Loucy (cell line): Measurements from ENCODE around the gene NR2C2.
"Not testable (repeated sequence)": the region's sequence is repeated elsewhere in the genome, so short reads cannot be mapped to it uniquely, and the experiment has no call there.

Experiments used
- H2AFZ ChIP-seq: fragments of 200-600 bp; sonication (generic); 2 replicates; pipeline ENCODE4 v1.6.0; 2016; ENCODE audit warnings: antibody characterized with exemption, mild to moderate bottlenecking, low read length, moderate library complexity
- H3F3A ChIP-seq: fragments of 200-600 bp; 2 replicates; pipeline ENCODE4 v1.6.0; 2016; ENCODE audit warnings: antibody characterized with exemption, low read depth, mild to moderate bottlenecking
- H3K27me3 ChIP-seq: fragments of 200-600 bp; sonication (generic); 2 replicates; pipeline ENCODE4 v1.6.1; 2014; ENCODE audit warnings: low read length, mild to moderate bottlenecking; ENCODE audit not compliant: insufficient read depth, poor library complexity, severe bottlenecking
- H3K36me3 ChIP-seq: fragments of 200-600 bp; sonication (generic); 2 replicates; pipeline ENCODE4 v1.6.1; 2016; ENCODE audit warnings: low read length; ENCODE audit not compliant: insufficient read depth
- H3K4me1 ChIP-seq: fragments of 200-600 bp; sonication (generic); 2 replicates; pipeline ENCODE4 v1.5.1; 2014; ENCODE audit warnings: low read length, mild to moderate bottlenecking; ENCODE audit not compliant: insufficient read depth, poor library complexity, severe bottlenecking
- H3K4me2 ChIP-seq: fragments of 200-600 bp; sonication (generic); 2 replicates; pipeline ENCODE4 v1.6.0; 2014; ENCODE audit warnings: antibody characterized with exemption, low read length, low read depth, mild to moderate bottlenecking; ENCODE audit not compliant: poor library complexity, severe bottlenecking
- H3K4me3 ChIP-seq: fragments of 200-600 bp; sonication (generic); 2 replicates; pipeline ENCODE4 v1.5.1; 2014; ENCODE audit warnings: low read length, mild to moderate bottlenecking, mixed read lengths; ENCODE audit not compliant: poor library complexity, severe bottlenecking
- H3K79me2 ChIP-seq: fragments of 200-600 bp; sonication (generic); 2 replicates; pipeline ENCODE4 v1.6.1; 2014; ENCODE audit warnings: low read length; ENCODE audit not compliant: insufficient read depth
- H3K9ac ChIP-seq: fragments of 200-600 bp; sonication (generic); 2 replicates; pipeline ENCODE4 v1.6.0; 2014; ENCODE audit warnings: mild to moderate bottlenecking, low read depth, low read length, moderate library complexity; ENCODE audit not compliant: poor library complexity, severe bottlenecking
- H3K9me2 ChIP-seq: fragments of 200-600 bp; sonication (generic); replicated peaks from 2 replicates; pipeline ENCODE4 v1.6.1; 2016; ENCODE audit warnings: low read depth, low read length, mixed read lengths
- H3K9me3 ChIP-seq: fragments of 200-600 bp; sonication (generic); 2 replicates; pipeline ENCODE4 v1.6.1; 2014; ENCODE audit warnings: mild to moderate bottlenecking, antibody characterized with exemption, low read length, low read depth; ENCODE audit not compliant: insufficient read depth
- H4K20me1 ChIP-seq: fragments of 200-600 bp; sonication (generic); 2 replicates; pipeline ENCODE4 v1.6.0; 2014; ENCODE audit warnings: antibody characterized with exemption, low read length, mild to moderate bottlenecking; ENCODE audit not compliant: insufficient read depth, poor library complexity, severe bottlenecking
- EZH2phosphoT487 ChIP-seq: fragments of 200-600 bp; IDR thresholded peaks from 2 replicates; pipeline ENCODE4 v1.6.1; 2018; ENCODE audit warnings: antibody characterized with exemption, mild to moderate bottlenecking, moderate library complexity, borderline replicate concordance
- TF ChIP-seq, protein P1 (sequence below): fragments of 200-600 bp; sonication (generic); conservative IDR thresholded peaks from 2 replicates; pipeline ENCODE4 v1.5.1; 2014; ENCODE audit warnings: mild to moderate bottlenecking, antibody characterized with exemption, low read length

NR2C2 gene

DNA sequence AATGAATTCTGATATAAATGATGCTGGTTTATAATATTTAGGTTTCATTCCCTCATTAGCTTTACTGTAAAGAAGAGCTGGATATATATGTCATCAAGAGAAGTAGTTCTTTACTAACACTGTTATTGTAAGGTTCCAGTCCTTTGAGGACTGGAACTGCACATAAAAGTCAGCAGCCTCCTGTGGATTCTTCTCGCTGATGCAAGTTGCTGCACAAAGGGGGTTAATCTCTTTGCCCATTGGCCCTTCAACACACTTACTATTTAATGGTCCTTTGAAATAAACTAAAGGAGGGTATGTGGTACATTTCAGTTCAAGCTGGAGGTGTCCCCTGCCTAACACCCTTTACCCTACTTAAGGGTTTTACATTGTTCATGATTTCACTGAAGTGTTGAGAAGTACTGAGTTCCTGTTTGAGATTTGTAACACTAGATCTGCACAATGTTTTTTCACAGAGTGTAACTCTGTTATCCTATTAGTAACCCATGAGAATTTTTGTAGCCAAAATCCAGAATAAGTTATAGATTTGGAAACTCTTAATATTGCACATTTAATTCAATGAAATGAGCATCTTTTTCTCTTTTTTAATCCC lies 43.9 kb downstream of the NR2C2 start:
- Histone ChIP-seq H3K79me2 (peaks cover 99% of the 10 kb centered on the region), H3F3A (no peaks in the 10 kb centered on the region), H3K9me2 (no peaks in the 10 kb centered on the region), H3K9me3 (no peaks in the 10 kb centered on the region), H2AFZ (no peak overlapping the region), H3K27me3 (no peaks in the 10 kb centered on the region), H3K4me2 (no peak overlapping the region), H4K20me1 (peaks cover 72% of the 10 kb centered on the region), H3K4me1 (peaks cover 3% of the 10 kb centered on the region), H3K4me3 (no peak overlapping the region), H3K9ac (no peak overlapping the region), H3K36me3 (peaks cover 16% of the 10 kb centered on the region)
- no peak for TF ChIP-seq EZH2phosphoT487
- TF ChIP-seq, protein P1, sequence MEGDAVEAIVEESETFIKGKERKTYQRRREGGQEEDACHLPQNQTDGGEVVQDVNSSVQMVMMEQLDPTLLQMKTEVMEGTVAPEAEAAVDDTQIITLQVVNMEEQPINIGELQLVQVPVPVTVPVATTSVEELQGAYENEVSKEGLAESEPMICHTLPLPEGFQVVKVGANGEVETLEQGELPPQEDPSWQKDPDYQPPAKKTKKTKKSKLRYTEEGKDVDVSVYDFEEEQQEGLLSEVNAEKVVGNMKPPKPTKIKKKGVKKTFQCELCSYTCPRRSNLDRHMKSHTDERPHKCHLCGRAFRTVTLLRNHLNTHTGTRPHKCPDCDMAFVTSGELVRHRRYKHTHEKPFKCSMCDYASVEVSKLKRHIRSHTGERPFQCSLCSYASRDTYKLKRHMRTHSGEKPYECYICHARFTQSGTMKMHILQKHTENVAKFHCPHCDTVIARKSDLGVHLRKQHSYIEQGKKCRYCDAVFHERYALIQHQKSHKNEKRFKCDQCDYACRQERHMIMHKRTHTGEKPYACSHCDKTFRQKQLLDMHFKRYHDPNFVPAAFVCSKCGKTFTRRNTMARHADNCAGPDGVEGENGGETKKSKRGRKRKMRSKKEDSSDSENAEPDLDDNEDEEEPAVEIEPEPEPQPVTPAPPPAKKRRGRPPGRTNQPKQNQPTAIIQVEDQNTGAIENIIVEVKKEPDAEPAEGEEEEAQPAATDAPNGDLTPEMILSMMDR, result no peak

DNA sequence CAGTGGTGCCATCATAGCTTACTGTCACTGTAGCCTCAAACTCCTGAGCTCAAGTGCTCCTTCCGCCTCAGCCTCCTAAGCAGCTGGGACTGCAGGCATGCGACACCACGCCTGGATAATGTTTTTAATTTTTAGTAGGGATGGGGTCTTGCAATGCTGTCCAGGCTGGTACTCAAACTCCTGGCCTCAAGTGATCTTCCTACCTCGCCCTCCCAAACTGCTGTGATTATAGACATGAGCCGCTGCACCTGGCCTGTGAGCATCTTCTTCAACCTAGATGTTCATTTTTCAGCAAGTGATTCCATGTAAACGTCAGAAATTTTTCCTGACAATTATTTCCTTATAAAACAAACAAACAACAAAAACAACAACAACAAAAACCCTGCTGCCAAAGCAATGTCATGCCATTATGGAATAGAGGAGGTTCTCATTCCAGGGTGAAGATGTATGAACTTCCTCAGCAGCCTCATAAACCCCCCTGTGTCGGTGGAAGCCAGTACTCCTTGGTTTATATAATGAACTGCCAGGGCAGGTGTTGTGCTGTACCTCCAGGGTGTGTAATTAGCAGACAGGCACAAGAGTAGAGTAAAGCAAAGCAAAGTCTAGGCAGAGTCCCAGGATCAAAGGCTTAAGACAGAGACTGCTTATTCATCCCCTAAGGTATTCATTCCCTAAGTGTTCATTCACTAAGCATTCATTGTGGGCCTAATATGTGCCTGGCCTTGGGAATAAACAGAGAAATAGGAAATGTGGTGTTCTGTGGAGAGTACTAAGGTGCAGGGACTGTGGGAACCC lies 44.6 kb downstream of the NR2C2 start:
- peaks cover 99% of the 10 kb centered on the region for H3K79me2 ChIP-seq
- H3K9me2 ChIP-seq, result no peaks in the 10 kb centered on the region
- TF ChIP-seq, protein P1, result no peak
- no peak for TF ChIP-seq EZH2phosphoT487
- H3K36me3 ChIP-seq, result peaks cover 18% of the 10 kb centered on the region
- H3K27me3 ChIP-seq, result no peaks in the 10 kb centered on the region
- H3K9ac ChIP-seq, result no peak overlapping the region
- H3F3A ChIP-seq, result no peaks in the 10 kb centered on the region
- no peak overlapping the region for H3K4me2 ChIP-seq
- H4K20me1 ChIP-seq, result peaks cover 69% of the 10 kb centered on the region
- no peak overlapping the region for H3K4me3 ChIP-seq
- H3K9me3 ChIP-seq, result no peaks in the 10 kb centered on the region
- no peak overlapping the region for H2AFZ ChIP-seq
- peaks cover 3% of the 10 kb centered on the region for H3K4me1 ChIP-seq

DNA sequence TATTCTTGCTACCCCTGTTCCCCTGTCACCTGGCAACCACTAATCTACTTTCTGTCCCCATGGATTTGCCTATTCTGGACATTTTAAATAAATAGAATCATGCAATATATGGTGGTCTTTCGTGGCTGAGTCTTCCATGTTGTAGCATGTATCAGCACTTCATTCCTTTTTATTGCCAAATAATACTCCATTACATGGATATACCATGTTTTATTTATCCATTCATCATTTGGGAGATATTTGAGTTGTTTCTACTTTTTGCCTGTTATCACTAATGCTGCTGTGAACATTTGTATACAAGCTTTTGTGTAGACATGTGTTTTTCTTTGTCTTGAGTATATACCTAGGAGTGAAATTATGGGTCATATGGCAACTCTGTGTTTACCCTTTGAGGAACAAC lies 50.6 kb downstream of the NR2C2 start:
- no peak for TF ChIP-seq EZH2phosphoT487
- TF ChIP-seq, protein P1, result no peak
- H3K4me1 ChIP-seq, result no peaks in the 10 kb centered on the region
- no peaks in the 10 kb centered on the region for H3F3A ChIP-seq
- no peak overlapping the region for H3K4me2 ChIP-seq
- no peaks in the 10 kb centered on the region for H3K9me2 ChIP-seq
- H3K79me2 ChIP-seq, result peaks cover 88% of the 10 kb centered on the region
- H3K27me3 ChIP-seq, result no peaks in the 10 kb centered on the region
- 0 out of 2 replicates have a peak, but pooled peaks cover 5% of the 10 kb centered on the region for H3K9me3 ChIP-seq
- H3K36me3 ChIP-seq, result peaks cover 26% of the 10 kb centered on the region; the same call in 1 of the 2 replicates
- H3K9ac ChIP-seq, result no peak overlapping the region
- no peak overlapping the region for H3K4me3 ChIP-seq
- peaks cover 38% of the 10 kb centered on the region for H4K20me1 ChIP-seq
- H2AFZ ChIP-seq, result no peak overlapping the region

DNA sequence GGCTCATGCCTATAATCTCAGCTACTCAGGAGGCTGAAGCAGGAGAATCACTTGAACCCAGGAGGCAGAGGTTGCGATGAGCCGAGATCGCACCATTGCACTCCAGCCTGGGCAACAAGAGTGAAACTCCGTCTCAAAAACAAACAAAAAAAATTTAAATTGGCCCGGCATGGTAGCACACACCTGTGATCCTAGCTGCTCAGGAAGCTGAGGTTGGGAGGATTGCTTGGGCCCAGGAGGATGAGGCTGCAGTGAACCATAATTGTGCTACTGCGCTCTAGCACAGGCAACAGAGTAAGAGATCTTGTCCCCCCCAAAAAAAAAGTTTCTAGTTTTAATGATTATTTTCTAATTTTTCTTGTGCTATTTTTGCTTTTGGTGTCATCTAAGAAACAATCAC lies 51.8 kb downstream of the NR2C2 start:
- Histone ChIP-seq H4K20me1 (peaks cover 38% of the 10 kb centered on the region), H3K36me3 (peaks cover 32% of the 10 kb centered on the region; the same call in 1 of the 2 replicates), H3K79me2 (peaks cover 88% of the 10 kb centered on the region)
- not testable (repeated sequence) for H3K9me2 ChIP-seq, H3K4me1 ChIP-seq, H2AFZ ChIP-seq, H3K9me3 ChIP-seq, H3K4me2 ChIP-seq, H3K9ac ChIP-seq, H3K27me3 ChIP-seq, H3F3A ChIP-seq, H3K4me3 ChIP-seq
